MM.1S (cell line): ENCODE data around the gene LSM14B.

Experiments used
- DNase-seq: peaks from one replicate; pipeline ENCODE4 v3.0.0-alpha.2; 2015
- H2AFZ ChIP-seq: fragments of 300-600 bp; sonication (generic); 2 replicates; pipeline ENCODE4 v1.6.0; 2016; ENCODE audit warnings: antibody characterized with exemption, low read length
- H3F3A ChIP-seq: fragments of 300-600 bp; sonication (generic); 2 replicates; pipeline ENCODE4 v1.6.1; 2016; ENCODE audit warnings: mild to moderate bottlenecking, antibody characterized with exemption, low read length, moderate library complexity, mixed read lengths; ENCODE audit not compliant: insufficient read depth
- H3K27ac ChIP-seq: fragments of 300-600 bp; sonication (generic); 2 replicates; pipeline ENCODE4 v1.5.1; 2016; ENCODE audit warnings: mild to moderate bottlenecking, low read length
- H3K27me3 ChIP-seq: fragments of 300-600 bp; sonication (generic); replicated peaks from 2 replicates; pipeline ENCODE4 v1.6.0; 2016; ENCODE audit warnings: low read length; ENCODE audit not compliant: insufficient read depth
- H3K36me3 ChIP-seq: fragments of 300-600 bp; sonication (generic); replicated peaks from 2 replicates; pipeline ENCODE4 v1.6.1; 2016; ENCODE audit warnings: mild to moderate bottlenecking, low read length, mixed read lengths; ENCODE audit not compliant: insufficient read depth
- H3K4me1 ChIP-seq: fragments of 300-600 bp; sonication (generic); 2 replicates; pipeline ENCODE4 v1.6.1; 2016; ENCODE audit warnings: low read length, mixed read lengths
- H3K4me2 ChIP-seq: fragments of 300-600 bp; sonication (generic); 2 replicates; pipeline ENCODE4 v1.6.0; 2016; ENCODE audit warnings: low read depth, low read length
- H3K4me3 ChIP-seq: fragments of 300-600 bp; sonication (generic); 2 replicates; pipeline ENCODE4 v1.5.1; 2016; ENCODE audit warnings: low read length, mixed read lengths
- H3K79me2 ChIP-seq: fragments of 300-600 bp; sonication (generic); 2 replicates; pipeline ENCODE4 v1.6.1; 2016; ENCODE audit warnings: mixed run types, low read length, mixed read lengths
- H3K9ac ChIP-seq: fragments of 300-600 bp; sonication (generic); 2 replicates; pipeline ENCODE4 v1.6.1; 2016; ENCODE audit warnings: low read length, mixed read lengths
- H3K9me2 ChIP-seq: fragments of 300-600 bp; sonication (generic); replicated peaks from 2 replicates; pipeline ENCODE4 v1.6.1; 2016; ENCODE audit warnings: mild to moderate bottlenecking, low read length, mixed read lengths; ENCODE audit not compliant: insufficient read depth
- H3K9me3 ChIP-seq: fragments of 300-600 bp; sonication (generic); replicated peaks from 2 replicates; pipeline ENCODE4 v1.6.1; 2016; ENCODE audit warnings: mild to moderate bottlenecking, low read length, mixed read lengths; ENCODE audit not compliant: insufficient read depth
- H4K20me1 ChIP-seq: fragments of 300-600 bp; sonication (generic); 2 replicates; pipeline ENCODE4 v1.6.1; 2016; ENCODE audit warnings: mild to moderate bottlenecking, low read length, moderate library complexity, mixed read lengths; ENCODE audit not compliant: insufficient read depth
- CTCF ChIP-seq: fragments of 300-600 bp; sonication (generic); IDR thresholded peaks from 2 replicates; pipeline ENCODE4 v1.5.1; 2016; ENCODE audit warnings: antibody characterized with exemption, low read length, mixed read lengths
- EZH2 ChIP-seq: fragments of 300-600 bp; sonication (generic); optimal IDR thresholded peaks from 2 replicates; pipeline ENCODE3; 2017; ENCODE audit warnings: low read depth, mild to moderate bottlenecking, antibody characterized with exemption, low read length, mixed read lengths
- EZH2phosphoT487 ChIP-seq: fragments of 300-600 bp; sonication (generic); IDR thresholded peaks from 2 replicates; pipeline ENCODE4 v1.6.1; 2018; ENCODE audit warnings: antibody characterized with exemption, low read length

LSM14B gene

GRCh38 chr20:62158088-62158400 lies 35.8 kb downstream of the LSM14B start:
- Histone ChIP-seq H3K27ac (no peak overlapping the region), H3K79me2 (peaks cover 43% of the 10 kb centered on the region), H3K9me3 (no peaks in the 10 kb centered on the region), H3K9ac (no peak overlapping the region), H3K9me2 (no peaks in the 10 kb centered on the region), H3K4me2 (no peak overlapping the region), H3K4me3 (no peak overlapping the region), H2AFZ (no peak overlapping the region), H3K27me3 (no peaks in the 10 kb centered on the region), H4K20me1 (no peaks in the 10 kb centered on the region), H3K36me3 (no peaks in the 10 kb centered on the region), H3F3A (no peaks in the 10 kb centered on the region), H3K4me1 (no peaks in the 10 kb centered on the region)
- TF ChIP-seq EZH2: no peak
- no peak for TF ChIP-seq EZH2phosphoT487
- no peak for TF ChIP-seq CTCF
- DNase-seq: no peak

GRCh38 chr20:62158541-62158940 lies 36.3 kb downstream of the LSM14B start:
- Histone ChIP-seq H3K9ac (no peak overlapping the region), H3K79me2 (peaks cover 43% of the 10 kb centered on the region)

GRCh38 chr20:62159052-62159451 lies 36.8 kb downstream of the LSM14B start:
- Histone ChIP-seq H3K27ac (no peak overlapping the region), H3K9me2 (no peaks in the 10 kb centered on the region), H3F3A (no peaks in the 10 kb centered on the region), H4K20me1 (no peaks in the 10 kb centered on the region), H3K36me3 (no peaks in the 10 kb centered on the region), H3K4me1 (no peaks in the 10 kb centered on the region), H2AFZ (no peak overlapping the region), H3K9me3 (no peaks in the 10 kb centered on the region), H3K4me3 (no peak overlapping the region), H3K27me3 (no peaks in the 10 kb centered on the region), H3K4me2 (no peak overlapping the region), H3K9ac (no peak overlapping the region), H3K79me2 (peaks cover 40% of the 10 kb centered on the region)
- no peak for TF ChIP-seq EZH2phosphoT487
- TF ChIP-seq EZH2: no peak
- no peak for TF ChIP-seq CTCF
- DNase-seq: no peak

More at GRCh38 chr20:62158541-62158940, 36.3 kb downstream of the LSM14B start:
- H4K20me1 ChIP-seq: no peaks in the 10 kb centered on the region
- no peaks in the 10 kb centered on the region for H3K9me2 ChIP-seq
- H3K27ac ChIP-seq: no peak overlapping the region
- no peak for DNase-seq
- no peaks in the 10 kb centered on the region for H3K27me3 ChIP-seq
- no peak for TF ChIP-seq CTCF
- TF ChIP-seq EZH2: no peak
- no peak for TF ChIP-seq EZH2phosphoT487
- no peaks in the 10 kb centered on the region for H3F3A ChIP-seq
- H3K9me3 ChIP-seq: no peaks in the 10 kb centered on the region
- H3K4me3 ChIP-seq: no peak overlapping the region
- no peaks in the 10 kb centered on the region for H3K36me3 ChIP-seq
- no peak overlapping the region for H3K4me2 ChIP-seq
- H3K4me1 ChIP-seq: no peaks in the 10 kb centered on the region
- no peak overlapping the region for H2AFZ ChIP-seq
